A549 (cell line): Measurements from ENCODE around the gene CHST13. TPM values are rescaled to one million over a fixed set of nuclear protein-coding genes. Genes with fewer than 3 reads are reported as not detected.

ENCODE experiments used
- ATAC-seq, 2 experiments: fragments of 200-7000 bp in 1 of 2; fragments of >200 bp in 1 of 2; cut with Nextera tagmentation in 1 of 2; cut with Tn5 transposase in 1 of 2; 3 replicates each; pipeline versions ENCODE4 v1.8.0 to v1.9.1; 2018 to 2020; ENCODE audit warnings: mild to moderate bottlenecking in 1 of 2, moderate library complexity in 1 of 2
- CTCF ChIA-PET: fragments of 300-600 bp; sonication (Branson Sonifier 250); formaldehyde crosslinking; extraction: SDS; loops from one replicate; lab custom pipeline; 2021; ENCODE audit warnings: antibody characterized with exemption, inconsistent platforms; lab: Yijun Ruan, JAX
- POLR2A ChIA-PET: fragments of 350-600 bp; formaldehyde crosslinking; extraction: SDS; loops from one replicate; lab custom pipeline; 2021; ENCODE audit warnings: antibody characterized with exemption, inconsistent platforms; lab: Yijun Ruan, JAX
- DNase-seq, 2 experiments: peaks; one replicate each; pipeline versions ENCODE4 v3.0.0 to v3.0.0-alpha.2; 2011 to 2016; ENCODE audit warnings: low read depth in 1 of 2, low spot score in 1 of 2
- FAIRE-seq: peaks from 2 replicates; lab custom pipeline; 2011; peaks lifted over from hg19 to GRCh38; lab: Jason Lieb, UNC
- H3K27ac ChIP-seq, 2 experiments: fragments of >200 bp; sonication (Bioruptor Twin); formaldehyde crosslinking; 3 replicates each; pipeline ENCODE4 v1.5.1; 2016 to 2017
- H3K4me1 ChIP-seq: fragments of >200 bp; sonication (Bioruptor Twin); formaldehyde crosslinking; 3 replicates; pipeline ENCODE4 v1.6.1; 2016
- H3K4me2 ChIP-seq: fragments of >200 bp; sonication (Bioruptor Twin); formaldehyde crosslinking; 3 replicates; pipeline ENCODE4 v1.6.1; 2016
- H3K4me3 ChIP-seq: fragments of >200 bp; sonication (Bioruptor Twin); formaldehyde crosslinking; 3 replicates; pipeline ENCODE4 v1.5.1; 2016
- H3K9me3 ChIP-seq: fragments of >200 bp; sonication (Bioruptor Twin); formaldehyde crosslinking; 3 replicates; pipeline ENCODE4 v1.6.1; 2016
- BCL3 ChIP-seq: fragments of >200 bp; sonication (Bioruptor Twin); formaldehyde crosslinking; IDR thresholded peaks from 3 replicates; pipeline ENCODE4 v1.6.1; 2016
- BHLHE40 ChIP-seq: IDR thresholded peaks from 2 replicates; pipeline ENCODE4 v1.6.1; 2012; ENCODE audit warnings: low read depth, low read length, inconsistent platforms
- E2F6 ChIP-seq: IDR thresholded peaks from 2 replicates; pipeline ENCODE4 v1.6.1; 2012; ENCODE audit warnings: low read depth, borderline replicate concordance
- EP300 ChIP-seq, 2 experiments: fragments of >200 bp; sonication (Bioruptor Twin); formaldehyde crosslinking; IDR thresholded peaks; 2 replicates in 1 of 2; 3 replicates in 1 of 2; pipeline ENCODE4 v1.6.1; 2016 to 2017
- ESRRA ChIP-seq: fragments of 150-350 bp; IDR thresholded peaks from 2 replicates; pipeline ENCODE4 v1.6.1; 2014; ENCODE audit warnings: mild to moderate bottlenecking, low read length, borderline replicate concordance
- FOSL2 ChIP-seq, 2 experiments: fragments of 450-650 bp in 1 of 2; fragments of >200 bp in 1 of 2; sonication (Bioruptor Twin) in 1 of 2; formaldehyde crosslinking; IDR thresholded peaks; 2 replicates each; pipeline versions ENCODE4 v1.5.0 to v1.6.1; 2016 to 2020; ENCODE audit warnings: mild to moderate bottlenecking in 1 of 2, moderate library complexity in 1 of 2
- HMGXB4 ChIP-seq: fragments of 250-450 bp; sonication (Bioruptor Pico); IDR thresholded peaks from 2 replicates; pipeline ENCODE4 v1.5.0; 2021; ENCODE audit warnings: mild to moderate bottlenecking, moderate library complexity, borderline replicate concordance
- HOXA7 ChIP-seq: fragments of 250-450 bp; sonication (Bioruptor Pico); IDR thresholded peaks from 2 replicates; pipeline ENCODE4 v1.5.0; 2020; ENCODE audit warnings: mild to moderate bottlenecking, moderate library complexity
- HOXB13 ChIP-seq: fragments of 250-450 bp; sonication (Bioruptor Pico); IDR thresholded peaks from 2 replicates; pipeline ENCODE4 v1.5.0; 2020; ENCODE audit warnings: low read depth, mild to moderate bottlenecking, moderate library complexity
- KDM1A ChIP-seq: fragments of 200-600 bp; sonication (generic); IDR thresholded peaks from 2 replicates; pipeline ENCODE4 v1.6.1; 2016; ENCODE audit warnings: low read depth, mild to moderate bottlenecking
- MAZ ChIP-seq: fragments of 150-350 bp; IDR thresholded peaks from 2 replicates; pipeline ENCODE4 v1.6.1; 2014; ENCODE audit warnings: antibody characterized with exemption, low read depth, low read length, borderline replicate concordance
- NR3C1 ChIP-seq: fragments of >200 bp; sonication (Bioruptor Twin); formaldehyde crosslinking; IDR thresholded peaks from 3 replicates; pipeline ENCODE4 v1.6.1; 2017
- PBX3 ChIP-seq: IDR thresholded peaks from 2 replicates; pipeline ENCODE4 v1.6.1; 2012
- PHF8 ChIP-seq: fragments of 200-600 bp; sonication (generic); IDR thresholded peaks from 2 replicates; pipeline ENCODE4 v1.6.1; 2016; ENCODE audit warnings: low read depth, mild to moderate bottlenecking, antibody characterized with exemption, moderate library complexity, borderline replicate concordance
- POLR2A ChIP-seq: IDR thresholded peaks from 2 replicates; pipeline ENCODE4 v1.6.1; 2012; ENCODE audit warnings: mild to moderate bottlenecking, low read length
- RARB ChIP-seq: fragments of 250-450 bp; sonication (Bioruptor Pico); IDR thresholded peaks from 2 replicates; pipeline ENCODE4 v1.8.0; 2021; ENCODE audit warnings: mild to moderate bottlenecking, moderate library complexity
- RFX5 ChIP-seq: fragments of 450-650 bp; IDR thresholded peaks from 2 replicates; pipeline ENCODE4 v1.7.1; 2014; ENCODE audit warnings: antibody characterized with exemption, mild to moderate bottlenecking, moderate library complexity
- SMC3 ChIP-seq: fragments of >200 bp; sonication (Bioruptor Twin); formaldehyde crosslinking; IDR thresholded peaks from 3 replicates; pipeline ENCODE4 v1.6.1; 2018; ENCODE audit warnings: inconsistent platforms
- USF2 ChIP-seq: fragments of 450-650 bp; IDR thresholded peaks from 2 replicates; pipeline ENCODE4 v1.6.1; 2014; ENCODE audit warnings: antibody characterized with exemption
- ZC3H11A ChIP-seq: fragments of 450-650 bp; IDR thresholded peaks from 2 replicates; pipeline ENCODE4 v1.6.1; 2014; ENCODE audit warnings: antibody characterized with exemption, mild to moderate bottlenecking
- ZNF302 ChIP-seq: fragments of 250-450 bp; sonication (Bioruptor Pico); IDR thresholded peaks from 2 replicates; pipeline ENCODE4 v1.9.0; 2021; ENCODE audit warnings: inconsistent platforms, mild to moderate bottlenecking, moderate library complexity
- WGBS: methylation state at CpG from one replicate; pipeline ENCODE4 v1.1.6; 2017; ENCODE audit errors: missing lambda C conversion rate; 5-methylcytosine and 5-hydroxymethylcytosine counted together
- polyA plus RNA-seq, 4 experiments: library from polyadenylated mRNA; depleted of rRNA in 3 of 4; stranded (reverse); fragments of >200 nt; fragmentation: RNase III in 1 of 4; extraction: RNeasy Plus Mini Kit Qiagen cat#74134 plus additional on column Dnase treatment in 1 of 4; gene quantifications; 2 replicates in 3 of 4; 3 replicates in 1 of 4; pipeline ENCODE4 v1.2.3, GENCODE V29; 2011 to 2017

CHST13 gene
- polyA plus RNA-seq, 2 of the 4 experiments (the other 2 are of a cell fraction) = 0.30 to 0.59 TPM

- Histone ChIP-seq H3K9me3 (no peaks in the 10 kb centered on the region), H3K4me3 (no peak overlapping the region), H3K27ac (no peak overlapping the region), H3K4me2 (no peak overlapping the region), H3K4me1 (no peaks in the 10 kb centered on the region)
- POLR2A ChIA-PET = no interaction called here
- 86% methylated on average over 2 of the region's 9 CpGs for WGBS
- CTCF ChIA-PET = interaction anchor here (0.8 kb wide), 1 partner anchor 1027 kb away, joined by 3 read pairs; no protein-coding TSS in a partner anchor
- no peak for DNase-seq
- TF ChIP-seq E2F6 (no peak), NR3C1 (no peak), ZNF302 (CRISPR knock-in tag) (no peak)
- TF ChIP-seq, all 56 proteins: peak for 0
- FAIRE-seq (no peak), ATAC-seq (no peak)
Measured at GRCh38 chr3:126516936-126517290, 7.0 kb upstream of the CHST13 start.

GRCh38 chr3:126517291-126517951, 6.5 kb upstream of the CHST13 start, which contains the start of gene UROC1:
TSS of gene UROC1 (minus strand) at chr3:126517773. CDS start at chr3:126517719, 54 bp downstream.
- TF ChIP-seq PHF8 (no peak), BHLHE40 (no peak), KDM1A (no peak), HOXA7 (no peak), ESRRA (no peak)
- CTCF ChIA-PET = interaction anchor here (0.8 kb wide), 1 partner anchor 1027 kb away, joined by 3 read pairs; no protein-coding TSS in a partner anchor
- ATAC-seq = no peak

GRCh38 chr3:126517986-126518778, 5.8 kb upstream of the CHST13 start:
- Histone ChIP-seq H3K4me1 (no peaks in the 10 kb centered on the region), H3K4me2 (no peak overlapping the region), H3K4me3 (no peak overlapping the region), H3K27ac (no peak overlapping the region), H3K9me3 (no peaks in the 10 kb centered on the region)
- DNase-seq = no peak
- 82% methylated on average over 7 of the region's 15 CpGs for WGBS
- ChIA-PET POLR2A (no interaction called here), CTCF (interaction anchor here (0.7 to 2.7 kb wide), 3 partner anchors 62 to 1030 kb away, joined by 3 to 8 read pairs (median 3); no protein-coding TSS in a partner anchor)
- ATAC-seq = no peak
- no peak for FAIRE-seq
- TF ChIP-seq MAZ (no peak), USF2 (no peak), HOXB13 (CRISPR knock-in tag) (no peak), FOSL2 (IDR thresholded peaks at IDR 0.05) (no peak), FOSL2 (CRISPR knock-in tag; IDR thresholded peaks at IDR 0.05) (no peak), RARB (no peak), SMC3 (no peak), ESRRA (no peak), ZC3H11A (no peak), HMGXB4 (CRISPR knock-in tag) (no peak), PBX3 (no peak), POLR2A (no peak), RFX5 (no peak), EP300 (IDR thresholded peaks at IDR 0.05) (no peak), BCL3 (no peak)

More at GRCh38 chr3:126517291-126517951, 6.5 kb upstream of the CHST13 start, which contains the start of gene UROC1:
- POLR2A ChIA-PET = no interaction called here
- H3K4me2 ChIP-seq = no peak within 1 kb of the TSS
- H3K4me3 ChIP-seq = no peak within 1 kb of the TSS
- no peak for DNase-seq
- H3K9me3 ChIP-seq = no peaks in the 10 kb centered on the region
- H3K4me1 ChIP-seq = no peaks in the 10 kb centered on the region
- H3K27ac ChIP-seq = no peak within 1 kb of the TSS
- WGBS = no CpG with 5 or more reads among the region's 16 CpGs
- FAIRE-seq = no peak
